NB4 (cell line): ENCODE data around the gene ADARB2.

Experiments
- MYC ChIP-seq: IDR thresholded peaks from 2 replicates; pipeline ENCODE4 v1.6.1; 2011; ENCODE audit warnings: low read depth, low read length
- POLR2A ChIP-seq: IDR thresholded peaks from 2 replicates; pipeline ENCODE4 v1.6.1; 2011; ENCODE audit warnings: mild to moderate bottlenecking; ENCODE audit not compliant: insufficient read length; ENCODE audit errors: extremely low read depth
- TF ChIP-seq, protein P1 (sequence below): IDR thresholded peaks from one replicate; pipeline ENCODE4 v1.5.1; 2012; ENCODE audit warnings: low read depth, low read length
- TF ChIP-seq, protein P2 (sequence below): IDR thresholded peaks from 2 replicates; pipeline ENCODE4 v1.6.1; 2011; ENCODE audit warnings: low read depth, low read length

DNA sequence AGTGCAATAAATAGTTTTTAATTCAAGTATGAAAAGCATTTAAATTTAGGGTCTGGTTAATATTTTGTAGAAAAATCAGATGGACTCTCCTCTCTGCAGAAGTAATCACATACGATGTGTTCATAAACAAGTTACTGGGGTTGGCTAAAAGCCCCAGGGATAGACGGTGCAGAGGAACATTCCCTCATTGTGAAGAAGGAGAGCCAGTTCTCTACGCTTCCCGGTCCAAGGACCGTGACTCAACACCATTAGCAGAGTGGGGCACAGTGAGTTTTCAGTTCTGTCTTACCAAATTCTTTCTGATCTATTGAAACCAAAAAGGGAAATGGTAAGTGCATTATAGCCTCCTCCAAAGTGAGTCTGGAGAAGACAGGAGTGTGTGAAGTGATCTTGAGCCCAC, 353.3 kb downstream of the ADARB2 start:
- TF ChIP-seq, protein P1, sequence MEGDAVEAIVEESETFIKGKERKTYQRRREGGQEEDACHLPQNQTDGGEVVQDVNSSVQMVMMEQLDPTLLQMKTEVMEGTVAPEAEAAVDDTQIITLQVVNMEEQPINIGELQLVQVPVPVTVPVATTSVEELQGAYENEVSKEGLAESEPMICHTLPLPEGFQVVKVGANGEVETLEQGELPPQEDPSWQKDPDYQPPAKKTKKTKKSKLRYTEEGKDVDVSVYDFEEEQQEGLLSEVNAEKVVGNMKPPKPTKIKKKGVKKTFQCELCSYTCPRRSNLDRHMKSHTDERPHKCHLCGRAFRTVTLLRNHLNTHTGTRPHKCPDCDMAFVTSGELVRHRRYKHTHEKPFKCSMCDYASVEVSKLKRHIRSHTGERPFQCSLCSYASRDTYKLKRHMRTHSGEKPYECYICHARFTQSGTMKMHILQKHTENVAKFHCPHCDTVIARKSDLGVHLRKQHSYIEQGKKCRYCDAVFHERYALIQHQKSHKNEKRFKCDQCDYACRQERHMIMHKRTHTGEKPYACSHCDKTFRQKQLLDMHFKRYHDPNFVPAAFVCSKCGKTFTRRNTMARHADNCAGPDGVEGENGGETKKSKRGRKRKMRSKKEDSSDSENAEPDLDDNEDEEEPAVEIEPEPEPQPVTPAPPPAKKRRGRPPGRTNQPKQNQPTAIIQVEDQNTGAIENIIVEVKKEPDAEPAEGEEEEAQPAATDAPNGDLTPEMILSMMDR, result no peak
- TF ChIP-seq POLR2A (no peak), MYC (no peak)
- TF ChIP-seq, protein P2, sequence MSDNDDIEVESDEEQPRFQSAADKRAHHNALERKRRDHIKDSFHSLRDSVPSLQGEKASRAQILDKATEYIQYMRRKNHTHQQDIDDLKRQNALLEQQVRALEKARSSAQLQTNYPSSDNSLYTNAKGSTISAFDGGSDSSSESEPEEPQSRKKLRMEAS, result no peak
